GM19023 (cell line): ENCODE results near the gene ANLN.
"Not testable (repeated sequence)": the region's sequence is repeated elsewhere in the genome, so short reads cannot be mapped to it uniquely, and the experiment has no call there.

Source experiments
- ATAC-seq: cut with Tn5 transposase; IDR thresholded peaks from one replicate; pipeline ENCODE4 v1.9.1; 2021; ENCODE audit warnings: mild to moderate bottlenecking, moderate library complexity; ENCODE audit not compliant: unreplicated experiment

The ANLN gene

DNA sequence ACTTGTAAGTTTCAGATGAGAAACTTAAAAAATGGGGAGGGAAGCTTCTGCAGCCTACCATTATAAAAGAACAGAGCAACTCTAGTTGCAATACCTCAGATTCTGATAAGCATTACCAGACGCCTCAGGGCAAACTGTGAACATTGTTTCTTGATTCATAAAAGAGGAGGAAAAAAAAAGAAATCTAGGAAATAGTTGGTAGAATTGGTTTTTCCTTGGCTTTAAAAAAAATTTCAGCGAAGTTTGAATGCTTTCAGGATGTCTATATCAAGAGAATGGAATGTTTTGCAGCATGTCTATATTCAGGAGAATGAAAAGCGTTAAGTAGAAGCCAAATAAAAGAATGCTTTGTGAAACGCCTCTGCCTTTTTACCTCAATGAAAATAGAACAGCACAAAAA, 17.5 kb upstream of the ANLN start:
- no peak for ATAC-seq

DNA sequence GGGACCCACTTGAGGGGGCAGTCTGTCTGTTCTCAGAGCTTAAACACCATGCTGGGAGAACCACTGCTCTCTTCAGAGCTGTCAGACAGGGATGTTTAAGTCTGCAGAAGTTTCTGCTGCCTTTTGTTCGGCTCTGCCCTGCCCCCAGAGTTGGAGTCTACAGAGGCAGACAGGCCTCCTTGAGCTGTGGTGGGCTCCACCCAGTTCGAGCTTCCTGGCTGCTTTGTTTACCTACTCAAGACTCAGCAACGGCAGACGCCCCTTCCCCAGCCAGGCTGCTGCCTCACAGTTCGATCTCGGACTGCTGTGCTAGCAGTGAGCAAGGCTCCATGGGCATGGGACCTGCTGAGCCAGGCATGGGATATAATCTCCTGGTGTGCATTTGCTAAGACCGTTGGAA, 11.1 kb upstream of the ANLN start:
- not testable (repeated sequence) for ATAC-seq

DNA sequence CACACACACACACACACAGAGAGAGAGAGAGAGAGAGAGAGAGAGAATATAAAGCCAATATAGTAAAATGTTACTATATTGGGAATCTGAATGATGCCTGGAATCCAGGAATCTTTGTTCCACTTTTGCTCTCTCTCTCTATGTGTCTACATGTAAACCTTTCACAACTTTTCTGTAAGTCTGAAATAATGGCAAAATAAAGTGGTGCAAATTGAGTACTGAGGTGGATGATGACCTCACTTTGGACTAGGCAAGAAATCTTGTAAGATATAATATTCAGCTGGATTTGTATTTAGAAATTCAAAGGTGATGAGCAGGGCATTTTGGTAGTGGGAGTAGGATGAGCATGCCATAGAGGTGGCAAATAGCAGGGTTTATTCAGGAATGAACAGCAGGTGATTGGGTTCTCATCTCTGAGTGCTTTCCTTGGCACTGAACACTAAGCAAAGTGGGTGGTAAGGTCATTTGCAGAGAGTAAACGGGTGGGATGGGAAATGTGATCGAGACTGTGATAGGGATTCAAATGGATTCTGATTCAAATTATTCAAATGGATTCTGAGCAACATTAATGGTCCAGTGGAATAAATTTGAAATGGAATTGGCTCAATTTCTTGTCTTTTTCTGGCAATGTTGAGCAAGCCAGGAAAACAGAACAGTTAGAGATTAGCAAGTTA, 9.7 kb upstream of the ANLN start:
- no peak for ATAC-seq

DNA sequence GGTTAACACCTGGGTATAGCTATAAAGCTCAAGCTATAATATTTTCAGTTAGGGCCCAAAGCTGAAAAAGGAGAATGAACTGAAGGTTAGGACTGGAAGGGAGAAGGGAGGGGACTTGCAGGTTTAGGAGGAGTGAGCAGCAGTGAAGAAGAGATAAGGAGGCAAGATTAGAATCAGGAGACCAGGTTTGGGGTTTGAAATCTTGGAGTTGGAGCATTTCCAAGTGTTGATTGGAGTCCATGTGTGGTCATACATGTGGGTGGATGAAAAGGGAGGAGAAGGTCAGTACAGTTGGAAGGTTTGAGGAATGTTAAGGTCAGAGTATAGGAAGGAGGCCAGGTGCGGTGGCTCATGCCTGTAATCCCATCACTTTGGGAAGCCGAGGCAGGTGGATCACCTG, 8.6 kb upstream of the ANLN start:
- ATAC-seq = no peak

DNA sequence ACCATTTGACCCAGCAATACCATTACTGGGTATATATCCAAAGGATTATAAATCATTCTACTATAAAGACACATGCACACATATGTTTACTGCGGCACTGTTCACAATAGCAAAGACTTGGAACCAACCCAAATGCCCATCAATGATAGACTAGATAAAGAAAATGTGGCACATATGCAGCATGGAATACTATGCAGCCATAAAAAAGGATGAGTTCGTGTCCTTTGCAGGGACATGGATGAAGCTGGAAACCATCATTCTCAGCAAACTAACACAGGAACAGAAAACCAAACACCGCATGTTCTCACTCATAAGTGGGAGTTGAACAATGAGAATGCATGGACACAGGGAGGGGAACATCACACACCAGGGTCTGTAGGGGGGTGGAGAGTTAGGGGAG, 6.4 kb upstream of the ANLN start:
- not testable (repeated sequence) for ATAC-seq

DNA sequence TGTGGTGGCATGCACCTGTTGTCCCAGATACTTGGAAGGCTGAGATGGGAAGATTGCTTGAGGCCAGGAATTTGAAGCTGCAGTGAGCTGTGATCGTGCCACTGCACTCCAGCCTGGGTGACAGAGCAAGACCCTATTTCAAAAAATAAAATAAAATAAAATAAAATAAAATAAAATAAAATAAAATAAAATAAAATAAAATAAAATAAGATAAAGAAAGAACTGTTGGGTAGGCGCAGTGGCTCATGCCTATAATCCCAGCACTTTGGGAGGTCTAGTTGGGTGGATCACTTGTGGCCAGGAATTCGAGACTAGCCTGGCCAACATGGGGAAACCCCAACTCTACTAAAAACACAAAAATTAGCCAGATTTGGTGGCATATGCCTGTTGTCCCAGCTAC, 4.0 kb upstream of the ANLN start:
- not testable (repeated sequence) for ATAC-seq

DNA sequence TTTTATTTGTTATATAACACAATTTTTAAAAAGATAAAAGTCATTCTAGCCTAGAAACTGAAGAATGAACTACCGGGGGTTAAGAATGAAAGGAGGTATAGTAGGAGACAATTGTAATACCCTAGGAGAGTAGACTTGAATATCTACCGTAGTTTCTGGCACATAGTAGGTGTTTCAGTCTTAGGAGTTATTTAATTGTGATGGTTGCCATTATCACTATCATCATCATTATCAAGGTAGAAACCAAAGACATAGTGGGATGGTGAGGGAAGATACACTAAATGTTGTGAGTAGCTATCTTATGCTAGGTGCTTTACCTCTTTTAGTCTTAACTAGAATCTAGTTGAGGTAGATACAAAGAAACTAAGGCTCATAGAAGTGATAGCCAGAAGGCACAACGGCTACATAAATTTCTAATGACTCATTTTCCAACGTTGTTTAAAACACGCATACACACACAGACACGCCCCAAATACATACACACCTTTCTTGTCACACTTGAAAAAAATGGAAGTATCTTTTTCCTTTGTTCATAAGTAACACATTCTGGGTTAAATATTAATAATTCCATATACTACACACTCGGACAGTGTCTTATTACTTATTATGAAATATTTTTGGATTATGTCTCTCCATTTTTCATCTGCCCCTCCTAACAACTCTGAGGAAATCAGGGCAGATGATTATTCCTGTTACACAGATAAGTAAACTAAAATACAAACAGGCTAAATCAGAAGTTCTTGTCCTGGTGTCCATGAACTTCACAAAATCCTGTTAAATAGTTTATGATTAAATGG, 2.0 kb upstream of the ANLN start:
- ATAC-seq = no peak

DNA sequence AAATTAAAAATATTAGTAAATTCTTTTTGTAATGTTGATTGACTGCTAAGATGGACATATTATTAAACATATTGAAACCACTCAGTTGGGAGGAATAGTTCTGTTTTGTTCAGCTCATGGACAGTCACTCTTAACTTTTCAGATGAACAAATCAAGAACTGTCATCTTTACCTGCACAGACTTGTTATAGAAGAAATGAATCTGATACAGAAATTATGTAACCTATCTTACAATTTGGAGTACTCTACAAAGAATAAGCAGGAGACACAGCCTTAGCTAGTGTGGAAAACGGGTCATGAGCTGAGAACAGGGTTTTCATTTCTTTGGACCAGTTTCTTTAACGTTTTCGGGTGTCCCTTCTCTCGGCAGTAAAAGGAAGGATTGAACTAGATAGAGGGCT, 1.2 kb upstream of the ANLN start:
- ATAC-seq = no peak

DNA sequence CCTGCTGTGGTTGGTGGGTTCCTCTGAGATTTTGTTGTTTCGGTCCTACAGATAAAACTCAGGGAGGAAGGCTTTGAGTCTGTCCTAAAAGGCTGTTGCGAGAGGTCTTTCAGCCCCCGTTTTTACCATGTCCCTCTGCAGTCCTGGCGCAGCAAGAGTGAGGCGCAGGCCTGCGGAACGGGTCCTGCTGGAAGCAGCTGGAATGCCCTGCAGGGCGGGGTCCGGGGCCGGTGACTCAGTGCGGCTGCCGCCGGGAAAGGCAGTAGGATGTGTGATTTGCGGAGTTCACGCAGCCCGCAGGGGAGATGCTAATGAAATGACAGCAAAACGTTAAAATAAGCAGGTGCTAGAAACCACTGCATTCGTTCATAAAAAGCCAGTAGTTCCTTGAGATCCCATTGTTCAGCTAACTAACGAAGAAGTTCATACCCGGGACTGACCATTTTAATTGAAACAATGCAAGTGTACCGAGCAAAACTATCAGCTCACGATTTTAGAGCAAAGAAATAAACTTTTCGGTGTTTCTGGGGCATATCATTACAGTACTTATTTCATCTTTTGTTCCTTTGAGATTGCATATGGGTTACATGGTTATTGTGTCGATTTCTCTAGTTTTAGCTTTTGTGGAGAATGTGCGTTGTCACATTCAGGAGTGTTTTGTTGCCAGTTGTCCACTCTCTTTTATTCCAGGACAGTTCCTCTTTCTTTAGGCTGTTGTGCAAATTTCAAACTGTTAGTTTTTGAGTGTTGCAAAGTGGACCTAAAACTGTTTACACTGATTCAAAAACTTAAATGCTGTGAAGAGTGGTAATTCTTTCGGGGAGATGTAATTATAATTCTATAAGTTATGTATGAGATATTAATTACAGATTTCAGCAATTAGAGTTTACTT, 783 bp downstream of the ANLN start:
- peak; percentile 27 for ATAC-seq

DNA sequence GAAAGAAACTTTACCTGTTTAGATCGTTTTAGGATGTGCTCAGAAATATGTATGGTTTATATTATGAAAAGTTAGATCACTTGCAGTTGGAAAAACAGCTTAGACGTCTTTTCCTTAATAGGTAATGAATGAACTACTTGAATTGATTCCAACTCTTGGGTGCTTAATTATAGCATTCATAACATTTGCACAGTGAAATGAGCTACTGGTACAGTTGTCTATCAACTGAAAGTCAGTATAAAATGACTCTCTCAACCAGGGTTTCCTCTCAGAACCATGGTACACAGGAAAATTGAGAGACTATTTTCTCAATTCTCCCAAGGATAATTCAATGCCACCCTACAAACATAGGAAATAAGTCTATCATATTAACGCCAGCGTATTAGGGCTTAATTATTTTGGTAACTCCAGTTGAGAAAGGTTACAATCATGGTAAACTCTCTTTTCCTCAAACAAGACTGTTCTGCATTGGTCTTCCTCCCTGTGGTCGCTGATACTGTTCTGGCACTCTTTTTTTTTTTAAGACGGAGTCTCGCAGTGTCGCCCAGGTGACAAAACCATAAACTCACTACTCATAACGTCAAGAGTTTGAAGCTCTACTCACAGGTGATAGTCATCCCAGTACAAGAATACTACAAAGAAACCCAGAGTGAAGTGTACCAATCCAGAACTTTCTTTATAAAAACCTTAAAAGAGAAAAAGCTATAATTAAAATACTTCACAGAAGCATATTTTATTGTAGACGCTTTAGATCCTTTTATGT, 2.0 kb downstream of the ANLN start:
- peak; percentile 32 for ATAC-seq

DNA sequence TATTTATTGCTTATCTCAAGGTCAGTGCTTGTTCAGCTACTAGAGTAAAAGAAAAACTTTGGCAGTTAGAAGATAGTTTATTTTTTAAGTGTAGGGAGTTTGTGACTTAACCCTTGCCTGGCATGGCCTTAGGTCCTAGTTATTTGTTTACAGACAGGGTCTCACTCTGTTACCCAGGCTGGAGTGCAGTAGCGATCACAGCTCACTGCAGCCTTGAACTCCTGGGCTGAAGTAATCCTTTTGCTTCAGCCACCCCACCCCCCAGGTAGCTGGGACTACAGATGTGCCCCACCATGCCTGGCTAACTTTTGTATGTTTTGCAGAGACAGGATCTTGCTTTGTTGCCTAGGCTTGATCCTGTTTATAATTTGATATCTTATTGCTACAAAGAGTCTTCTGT, 4.2 kb downstream of the ANLN start:
- ATAC-seq = no peak

DNA sequence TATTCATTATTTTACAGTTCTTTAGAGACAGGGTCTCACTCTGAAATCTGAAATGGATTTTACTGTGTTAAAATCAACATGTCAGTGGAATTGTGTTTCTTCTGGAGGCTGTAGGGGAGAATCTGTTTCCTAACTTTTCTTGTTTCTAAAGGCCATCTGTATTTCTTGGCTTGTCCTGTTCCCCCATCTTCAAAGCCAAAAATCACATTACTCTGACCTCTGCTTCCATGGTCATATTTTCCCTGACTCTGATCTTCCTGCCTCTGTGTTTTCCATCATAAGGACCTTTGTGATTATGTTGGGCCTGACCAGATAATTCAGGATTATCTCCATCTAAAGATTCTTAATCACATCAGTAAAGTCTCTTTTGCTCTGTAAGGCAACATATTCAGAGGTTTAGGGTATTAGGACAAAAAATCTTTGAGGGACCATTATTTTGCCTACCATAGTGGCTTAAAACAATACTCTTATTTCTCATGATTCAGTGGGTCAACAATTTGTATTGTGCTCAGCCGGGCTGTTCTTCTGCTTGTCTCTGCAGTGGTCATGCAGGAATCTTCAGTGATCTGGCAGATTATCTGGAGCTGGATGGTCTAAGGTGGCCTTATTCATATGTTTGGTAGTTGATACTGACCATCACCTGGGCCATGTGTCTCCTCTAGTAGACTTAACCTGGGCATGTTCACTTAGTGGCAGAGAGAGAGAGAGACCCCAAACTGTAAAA, 5.7 kb downstream of the ANLN start:
- no peak for ATAC-seq

DNA sequence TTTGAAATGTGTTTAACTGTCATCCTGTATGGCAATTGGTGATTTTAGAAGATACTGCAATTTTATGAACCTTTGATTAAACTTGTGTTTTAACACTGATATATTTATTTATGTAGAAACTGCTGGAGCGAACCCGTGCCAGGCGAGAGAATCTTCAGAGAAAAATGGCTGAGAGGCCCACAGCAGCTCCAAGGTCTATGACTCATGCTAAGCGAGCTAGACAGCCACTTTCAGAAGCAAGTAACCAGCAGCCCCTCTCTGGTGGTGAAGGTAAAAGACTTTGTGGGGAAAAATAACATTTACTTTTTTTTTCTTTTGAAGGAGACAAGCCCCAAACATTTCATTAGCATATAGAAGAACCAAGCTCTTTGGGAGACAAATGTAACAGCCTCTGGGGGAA, 6.5 kb downstream of the ANLN start:
- no peak for ATAC-seq

DNA sequence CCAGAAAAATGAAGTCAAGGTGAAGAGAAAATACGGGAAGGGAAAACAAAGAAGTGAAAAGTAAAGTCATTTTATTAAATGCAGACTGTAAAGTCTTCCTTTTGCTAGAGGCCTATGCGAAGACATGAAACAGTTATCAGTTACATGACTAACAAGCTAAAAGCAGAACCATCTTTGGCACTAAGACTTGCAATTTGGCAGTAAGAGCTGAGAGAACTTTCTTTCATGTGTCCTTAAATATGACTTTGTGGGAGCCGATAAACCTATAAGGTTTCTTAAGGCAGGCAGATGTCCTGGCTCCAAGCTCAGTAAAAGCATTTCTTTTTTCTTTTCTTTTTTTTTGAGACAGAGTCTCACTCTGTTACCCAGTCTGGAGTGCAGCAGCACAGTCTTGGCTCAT, 10.4 kb downstream of the ANLN start:
- no peak for ATAC-seq

DNA sequence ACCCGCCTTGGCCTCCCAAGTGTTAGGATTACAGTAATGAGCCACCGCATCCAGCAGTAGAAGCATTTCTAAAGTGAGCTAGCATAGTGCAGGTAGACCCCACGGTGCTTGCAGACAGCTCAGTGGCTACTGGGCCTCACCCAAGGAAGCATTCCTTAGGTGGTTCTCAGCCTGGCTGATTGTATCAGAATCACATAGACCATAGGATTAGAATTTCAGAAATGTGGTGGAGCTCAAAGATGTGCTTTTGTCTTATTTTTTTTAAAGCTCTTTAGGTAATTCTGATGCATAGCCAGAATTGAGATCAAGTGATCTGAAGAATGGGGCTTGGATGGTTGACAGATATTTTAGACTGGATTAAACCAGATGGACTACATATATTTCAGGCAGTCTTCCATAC, 10.9 kb downstream of the ANLN start:
- no peak for ATAC-seq

DNA sequence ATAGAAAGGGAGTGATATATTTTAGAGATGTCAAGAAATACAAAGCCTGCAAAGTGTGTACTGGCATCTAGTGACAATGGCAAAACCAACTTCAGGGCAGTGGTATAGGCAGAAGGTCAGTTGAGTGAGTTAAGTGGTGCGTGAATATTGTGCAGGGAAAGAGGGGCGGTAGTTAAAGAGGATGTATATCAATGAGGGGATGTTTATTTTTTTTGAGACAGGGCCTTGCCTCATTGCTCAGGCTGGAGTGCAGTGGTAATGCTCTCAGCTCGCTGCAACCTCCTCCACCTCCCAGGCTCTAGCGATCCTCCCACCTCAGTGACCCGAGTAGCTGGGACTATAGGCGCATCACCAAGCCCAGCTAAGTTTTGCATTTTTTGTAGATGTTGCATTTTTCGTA, 13.8 kb downstream of the ANLN start:
- no peak for ATAC-seq

DNA sequence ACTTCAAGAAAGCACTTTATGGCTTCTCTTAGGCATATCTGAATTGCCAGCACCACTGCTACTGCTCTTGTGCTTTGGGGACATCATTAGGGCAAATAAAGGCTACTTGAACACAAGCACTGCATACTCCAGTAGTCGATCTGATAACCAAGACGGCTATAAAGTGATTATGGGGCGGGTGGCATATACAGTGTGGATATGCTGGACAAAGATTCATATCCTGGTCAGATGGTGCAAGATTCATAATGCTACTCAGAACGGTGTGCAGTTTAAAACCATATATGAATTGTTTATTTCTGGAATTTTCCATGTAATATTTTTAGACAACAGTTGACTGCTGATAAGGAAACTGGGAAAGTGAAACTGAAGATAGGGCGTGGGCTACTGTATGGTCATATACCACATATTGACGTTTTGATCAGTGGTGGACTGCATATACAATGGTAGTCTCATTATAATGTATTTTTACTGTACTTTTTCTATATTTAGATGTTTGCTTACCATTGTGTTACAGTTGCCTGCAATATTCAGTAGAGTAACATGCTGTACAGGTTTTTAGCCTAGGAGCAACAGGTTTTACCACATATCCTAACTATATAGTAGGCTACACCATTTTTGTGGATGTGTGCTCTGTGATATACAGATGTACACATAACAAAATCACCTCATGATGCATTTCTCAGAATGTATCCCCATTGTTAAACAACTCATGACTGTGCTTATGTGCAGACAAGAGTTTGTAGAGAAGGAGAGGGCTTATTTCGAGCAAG, 15.2 kb downstream of the ANLN start:
- ATAC-seq = no peak

DNA sequence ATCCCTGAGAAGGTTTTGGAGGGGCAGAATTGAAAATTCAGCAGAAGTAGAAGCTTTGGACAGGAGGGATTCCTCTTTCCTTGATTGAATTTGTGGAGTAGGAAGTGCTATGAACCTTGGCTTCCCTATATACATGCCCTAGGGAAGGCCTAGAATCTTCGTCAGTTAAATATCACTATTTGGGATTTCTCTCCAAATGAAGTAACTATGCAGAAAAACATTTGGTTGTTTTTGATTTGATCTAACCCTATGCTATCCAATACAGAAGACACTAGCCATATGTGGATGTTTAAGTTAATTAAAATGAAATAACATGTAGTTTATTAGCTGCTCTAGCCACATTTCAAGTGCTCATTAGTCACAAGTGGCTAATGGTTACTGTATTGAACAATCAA, 15.7 kb downstream of the ANLN start:
- no peak for ATAC-seq

DNA sequence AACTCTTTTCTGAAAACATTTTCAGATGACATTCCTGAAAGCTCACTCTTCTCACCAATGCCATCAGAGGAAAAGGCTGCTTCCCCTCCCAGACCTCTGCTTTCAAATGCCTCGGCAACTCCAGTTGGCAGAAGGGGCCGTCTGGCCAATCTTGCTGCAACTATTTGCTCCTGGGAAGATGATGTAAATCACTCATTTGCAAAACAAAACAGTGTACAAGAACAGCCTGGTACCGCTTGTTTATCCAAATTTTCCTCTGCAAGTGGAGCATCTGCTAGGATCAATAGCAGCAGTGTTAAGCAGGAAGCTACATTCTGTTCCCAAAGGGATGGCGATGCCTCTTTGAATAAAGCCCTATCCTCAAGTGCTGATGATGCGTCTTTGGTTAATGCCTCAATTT, 16.5 kb downstream of the ANLN start:
- no peak for ATAC-seq
